ENCODE measurements around the gene MDM1. TPM values are rescaled to one million over a fixed set of nuclear protein-coding genes. Genes with fewer than 3 reads are reported as not detected.
A peak's percentile ranks its signal among the peaks of the same experiment; 100 is the strongest.

The MDM1 gene
- total RNA-seq, 3 donors from 2014 or later, result 7.1 to 70.9 (median 11.5) TPM

DNA sequence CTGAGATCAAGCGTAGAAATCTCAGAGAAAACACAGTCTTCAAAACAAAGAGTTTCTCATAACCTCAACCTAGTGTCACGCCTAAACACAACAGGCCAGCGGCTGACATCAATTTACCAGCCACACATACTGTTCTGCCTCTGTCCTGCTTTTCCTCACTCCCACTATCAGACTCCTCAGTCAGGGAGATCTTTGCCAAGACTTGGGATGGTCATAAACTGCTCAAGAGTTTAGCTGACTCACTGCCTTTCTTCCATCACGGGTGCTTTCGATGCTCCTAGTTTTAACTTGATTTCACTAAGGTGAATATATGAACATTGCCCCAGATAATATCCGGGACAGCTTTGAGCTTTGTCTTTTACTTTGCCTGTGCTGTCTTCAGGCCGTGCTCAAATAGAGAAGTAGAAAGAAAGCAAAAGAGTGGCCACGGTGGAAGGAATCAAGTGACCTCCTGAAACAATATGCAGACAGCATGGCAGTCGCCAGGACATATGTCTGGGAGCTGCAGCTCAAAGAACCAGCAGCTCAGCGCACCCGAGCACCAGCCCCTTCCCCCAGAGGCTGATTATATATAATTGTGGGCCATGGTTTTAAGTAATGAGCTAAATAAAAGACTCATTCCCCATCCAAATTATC, 12.1 kb downstream of the MDM1 start:
- no peak overlapping the region for H3K4me3 ChIP-seq
- no peaks in the 10 kb centered on the region for H3K9me3 ChIP-seq
- intact Hi-C loops (cut with DNase I, micrococcal nuclease), result loop anchor here (5.0 kb wide), 1 partner anchor 98 kb away; no protein-coding TSS in a partner anchor
- peak in 1 of 3 donors; percentile 21 for DNase-seq
- ATAC-seq, result peak; percentile 34
- TF ChIP-seq, protein P1, sequence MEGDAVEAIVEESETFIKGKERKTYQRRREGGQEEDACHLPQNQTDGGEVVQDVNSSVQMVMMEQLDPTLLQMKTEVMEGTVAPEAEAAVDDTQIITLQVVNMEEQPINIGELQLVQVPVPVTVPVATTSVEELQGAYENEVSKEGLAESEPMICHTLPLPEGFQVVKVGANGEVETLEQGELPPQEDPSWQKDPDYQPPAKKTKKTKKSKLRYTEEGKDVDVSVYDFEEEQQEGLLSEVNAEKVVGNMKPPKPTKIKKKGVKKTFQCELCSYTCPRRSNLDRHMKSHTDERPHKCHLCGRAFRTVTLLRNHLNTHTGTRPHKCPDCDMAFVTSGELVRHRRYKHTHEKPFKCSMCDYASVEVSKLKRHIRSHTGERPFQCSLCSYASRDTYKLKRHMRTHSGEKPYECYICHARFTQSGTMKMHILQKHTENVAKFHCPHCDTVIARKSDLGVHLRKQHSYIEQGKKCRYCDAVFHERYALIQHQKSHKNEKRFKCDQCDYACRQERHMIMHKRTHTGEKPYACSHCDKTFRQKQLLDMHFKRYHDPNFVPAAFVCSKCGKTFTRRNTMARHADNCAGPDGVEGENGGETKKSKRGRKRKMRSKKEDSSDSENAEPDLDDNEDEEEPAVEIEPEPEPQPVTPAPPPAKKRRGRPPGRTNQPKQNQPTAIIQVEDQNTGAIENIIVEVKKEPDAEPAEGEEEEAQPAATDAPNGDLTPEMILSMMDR (IDR thresholded peaks at IDR 0.05), result no peak
- H3K36me3 ChIP-seq (ENCODE audit: low read depth), result no peaks in the 10 kb centered on the region
- H3K4me1 ChIP-seq (ENCODE audit: low read depth), result no peaks in the 10 kb centered on the region

DNA sequence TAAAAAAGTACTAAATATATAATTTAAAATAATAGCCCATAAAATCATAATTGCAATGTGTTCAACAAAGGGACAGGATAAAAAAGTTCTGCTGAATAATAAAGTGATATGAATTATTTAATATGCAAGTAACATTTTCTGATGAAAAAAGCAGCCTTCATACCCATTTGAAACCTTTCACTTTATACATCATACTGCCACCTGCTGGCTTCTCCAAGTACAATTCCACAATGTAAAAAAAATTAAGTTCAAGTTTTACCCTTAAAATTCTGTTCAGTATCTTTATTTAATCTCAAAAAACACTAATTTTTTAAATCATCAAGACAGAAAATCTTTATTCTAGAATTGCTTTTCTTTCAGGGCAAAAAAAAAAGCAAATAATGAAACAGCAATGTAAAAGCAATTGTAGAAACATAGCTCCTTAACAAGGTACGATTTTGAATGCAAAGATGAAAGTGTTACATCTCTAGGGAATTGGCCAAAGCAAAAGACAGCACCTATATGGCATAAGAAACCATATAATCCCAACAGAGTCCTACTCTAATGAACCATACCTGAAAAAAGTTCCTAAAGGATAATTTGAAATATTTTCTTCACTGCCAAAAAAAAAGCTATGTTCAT, 15.0 kb downstream of the MDM1 start:
- intact Hi-C loops (cut with DNase I, micrococcal nuclease), result loop anchor here (5.0 kb wide), 1 partner anchor 95 kb away; no protein-coding TSS in a partner anchor
- TF ChIP-seq, protein P1 (IDR thresholded peaks at IDR 0.05), result no peak
- peak in 1 of 3 donors; percentile 68 for DNase-seq
- H3K4me3 ChIP-seq, result no peak overlapping the region
- no peak for ATAC-seq
- H3K36me3 ChIP-seq (ENCODE audit: low read depth), result no peaks in the 10 kb centered on the region
- no peaks in the 10 kb centered on the region for H3K9me3 ChIP-seq
- H3K4me1 ChIP-seq (ENCODE audit: low read depth), result no peaks in the 10 kb centered on the region

DNA sequence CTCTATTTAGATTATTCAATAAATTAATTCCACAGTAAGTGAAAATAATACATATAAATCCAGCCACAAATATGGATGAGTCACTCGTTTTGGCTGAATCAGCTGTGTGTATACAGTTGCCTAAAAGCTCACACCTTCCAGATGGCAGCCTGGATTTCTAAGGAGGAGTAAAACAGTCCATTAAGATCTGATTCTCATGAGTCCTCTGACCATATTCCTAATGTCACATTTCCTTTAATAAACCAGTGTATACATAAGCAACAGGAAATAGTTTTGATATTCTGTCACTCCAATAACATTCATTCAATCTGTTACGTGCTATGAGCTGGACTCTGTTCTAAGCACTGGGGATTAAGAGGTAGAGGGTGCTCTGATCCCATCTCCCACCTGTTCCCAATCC, 21.8 kb downstream of the MDM1 start:
- no peaks in the 10 kb centered on the region for H3K9me3 ChIP-seq
- TF ChIP-seq, protein P1 (IDR thresholded peaks at IDR 0.05), result no peak
- no peaks in the 10 kb centered on the region for H3K4me1 ChIP-seq (ENCODE audit: low read depth)
- intact Hi-C loops (cut with DNase I, micrococcal nuclease), result no loop called here
- H3K36me3 ChIP-seq (ENCODE audit: low read depth), result peaks cover 3% of the 10 kb centered on the region
- no peak for DNase-seq
- no peak overlapping the region for H3K4me3 ChIP-seq
- ATAC-seq, result no peak

DNA sequence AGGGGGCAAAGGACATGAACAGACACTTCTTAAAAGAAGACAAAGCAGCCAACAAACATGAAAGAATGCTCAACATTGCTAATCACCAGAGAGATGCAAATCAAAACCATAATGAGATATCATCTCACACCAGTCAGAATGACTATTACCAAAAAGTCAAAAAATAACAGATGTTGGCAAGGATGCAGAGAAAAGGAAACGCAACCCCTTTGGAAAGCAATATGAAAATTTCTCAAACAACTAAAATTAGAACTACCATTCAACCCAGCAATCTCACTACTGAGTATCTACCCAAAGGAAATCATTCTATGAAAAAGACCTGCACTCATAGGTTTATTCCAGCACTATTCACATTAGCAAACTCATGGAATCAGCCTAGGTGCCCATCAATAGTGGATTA, 25.6 kb downstream of the MDM1 start:
- no peaks in the 10 kb centered on the region for H3K4me1 ChIP-seq (ENCODE audit: low read depth)
- H3K9me3 ChIP-seq, result no peaks in the 10 kb centered on the region
- ATAC-seq (no peak), DNase-seq (no peak)
- TF ChIP-seq, protein P1 (IDR thresholded peaks at IDR 0.05), result no peak
- intact Hi-C loops (cut with DNase I, micrococcal nuclease), result no loop called here
- H3K36me3 ChIP-seq (ENCODE audit: low read depth), result peaks cover 2% of the 10 kb centered on the region
- H3K4me3 ChIP-seq, result no peak overlapping the region

DNA sequence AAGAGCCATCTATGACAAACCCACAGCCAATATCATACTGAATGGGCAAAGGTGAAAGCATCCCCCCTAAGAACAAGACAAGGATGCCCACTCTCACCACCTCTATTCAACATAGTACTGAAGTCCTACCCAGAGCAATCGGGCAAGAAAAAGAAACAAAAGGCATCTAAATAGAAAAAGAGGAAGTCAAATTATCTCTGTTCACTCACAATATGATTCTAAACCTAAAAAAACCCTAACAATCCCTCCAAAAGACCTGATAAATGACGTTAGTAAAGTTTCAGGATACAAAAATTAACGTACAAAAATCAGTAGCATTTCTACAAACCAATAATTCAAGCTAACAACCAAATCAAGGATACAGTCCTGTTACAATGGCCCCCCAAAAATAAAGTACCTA, 26.9 kb downstream of the MDM1 start:
- no peaks in the 10 kb centered on the region for H3K4me1 ChIP-seq (ENCODE audit: low read depth)
- ATAC-seq, result no peak
- H3K4me3 ChIP-seq, result no peak overlapping the region
- TF ChIP-seq, protein P1 (IDR thresholded peaks at IDR 0.05), result no peak
- intact Hi-C loops (cut with DNase I, micrococcal nuclease), result no loop called here
- H3K9me3 ChIP-seq, result no peaks in the 10 kb centered on the region
- DNase-seq, result no peak
- no peaks in the 10 kb centered on the region for H3K36me3 ChIP-seq (ENCODE audit: low read depth)

Measured in mucosa of descending colon (tissue), 3 donors.